Endodermal cell (in vitro differentiated cells): Measurements from ENCODE around the gene GNG3. TPM values are rescaled to one million over a fixed set of nuclear protein-coding genes. Genes with fewer than 3 reads are reported as not detected.

Experiments used
- DNase-seq: peaks from one replicate; pipeline ENCODE4 v3.0.0-alpha.2; 2017
- H3K27ac ChIP-seq: 2 replicates; pipeline ENCODE4 v1.5.1; 2013; ENCODE audit warnings: mild to moderate bottlenecking, low read depth, low read length, moderate library complexity
- H3K27me3 ChIP-seq: 2 replicates; pipeline ENCODE4 v1.6.1; 2013; ENCODE audit warnings: mild to moderate bottlenecking, low read length, moderate library complexity; ENCODE audit not compliant: insufficient read depth, control insufficient read depth, poor library complexity, severe bottlenecking
- H3K36me3 ChIP-seq: 2 replicates; pipeline ENCODE4 v1.7.0; 2013; ENCODE audit warnings: mild to moderate bottlenecking, low read length, moderate library complexity; ENCODE audit not compliant: control insufficient read depth, insufficient read depth
- H3K4me1 ChIP-seq: one replicate; pipeline ENCODE4 v1.7.0; 2013; ENCODE audit warnings: low read length; ENCODE audit not compliant: control insufficient read depth, insufficient read depth
- H3K4me3 ChIP-seq: 2 replicates; pipeline ENCODE4 v1.5.1; 2013; ENCODE audit warnings: mild to moderate bottlenecking, low read length, moderate library complexity
- H3K9ac ChIP-seq: 2 replicates; pipeline ENCODE4 v1.6.1; 2013; ENCODE audit warnings: mild to moderate bottlenecking, low read length, moderate library complexity; ENCODE audit not compliant: poor library complexity, severe bottlenecking; ENCODE audit errors: extremely low read depth
- H3K9me3 ChIP-seq: 2 replicates; pipeline ENCODE4 v1.6.1; 2013; ENCODE audit warnings: mild to moderate bottlenecking, low read length, moderate library complexity; ENCODE audit not compliant: control insufficient read depth
- H3K27ac Mint-ChIP-seq: 2 replicates; pipeline ENCODE4 v1.8.0; 2020; ENCODE audit warnings: mixed read lengths
- H3K27me3 Mint-ChIP-seq: 2 replicates; pipeline ENCODE4 v1.8.0; 2021; ENCODE audit warnings: mild to moderate bottlenecking, mixed read lengths; ENCODE audit not compliant: insufficient read depth
- H3K36me3 Mint-ChIP-seq: 2 replicates; pipeline ENCODE4 v1.8.0; 2020; ENCODE audit warnings: low read depth, mixed read lengths
- H3K4me1 Mint-ChIP-seq: 2 replicates; pipeline ENCODE4 v1.8.0; 2020; ENCODE audit warnings: mixed read lengths
- H3K4me3 Mint-ChIP-seq: 2 replicates; pipeline ENCODE4 v1.8.0; 2020; ENCODE audit warnings: mild to moderate bottlenecking, moderate library complexity, mixed read lengths
- H3K9me3 Mint-ChIP-seq: 2 replicates; pipeline ENCODE4 v1.8.0; 2020; ENCODE audit warnings: mild to moderate bottlenecking, mixed read lengths
- CTCF ChIP-seq: fragments of 200-600 bp; sonication (generic); conservative IDR thresholded peaks from 2 replicates; pipeline ENCODE4 v1.5.0; 2021; ENCODE audit warnings: antibody characterized with exemption, mild to moderate bottlenecking
- WGBS, 2 experiments: methylation state at CpG; one replicate each; pipeline versions ENCODE4 v1.1.5 to v1.1.7; 2013; ENCODE audit warnings: missing lambda C conversion rate in 2 of 2, mixed read lengths in 1 of 2; ENCODE audit not compliant: insufficient coverage in 1 of 2, insufficient read length in 1 of 2; 5-methylcytosine and 5-hydroxymethylcytosine counted together
- total RNA-seq, 2 donors: library from RNA; stranded (reverse); fragmentation: NEBNext Ultra II Directional in 1 of 2; extraction: Animal tissue kit (Norgen Biotek cat#: 25700) in 1 of 2; gene quantifications; 2 replicates in 1 of 2; 3 replicates in 1 of 2; pipeline ENCODE4 v1.2.1, GENCODE V29; 2021

Gene GNG3
- total RNA-seq, 2 donors from 2014 or later = 0.40 to 1.7 TPM

- no peak for TF ChIP-seq CTCF
- DNase-seq = peak; percentile 97
- H3K9ac ChIP-seq = peak overlapping the region; percentile 96
- Mint-ChIP-seq H3K4me1 (peaks cover 40% of the 10 kb centered on the region), H3K9me3 (no peaks in the 10 kb centered on the region), H3K27me3 (no peaks in the 10 kb centered on the region), H3K27ac (peak overlapping the region; percentile 95), H3K36me3 (peaks cover 30% of the 10 kb centered on the region), H3K4me3 (peak overlapping the region; percentile 83)
- H3K9me3 ChIP-seq = no peaks in the 10 kb centered on the region
- 2 to 3% methylated on average over 55 to 73 of the region's 73 CpGs for WGBS, 2 experiments
- peak overlapping the region; percentile 87 for H3K27ac ChIP-seq
- peaks cover 27% of the 10 kb centered on the region for H3K4me1 ChIP-seq
- peaks cover 50% of the 10 kb centered on the region for H3K36me3 ChIP-seq
- peak overlapping the region; percentile 97 for H3K4me3 ChIP-seq
- no peaks in the 10 kb centered on the region for H3K27me3 ChIP-seq
Measured at GRCh38 chr11:62705880-62706849, 1.3 kb upstream of the GNG3 start.

GRCh38 chr11:62706850-62707247, 627 bp upstream of the GNG3 start:
- H3K27ac ChIP-seq = peak overlapping the region; percentile 81
- H3K4me1 Mint-ChIP-seq = peaks cover 40% of the 10 kb centered on the region
- WGBS, 2 experiments = 21 to 44% methylated on average over 3 to 8 of the region's 8 CpGs

GRCh38 chr11:62708392-62708791, 916 bp downstream of the GNG3 start:
- no peaks in the 10 kb centered on the region for H3K27me3 ChIP-seq
- Mint-ChIP-seq H3K4me1 (peaks cover 42% of the 10 kb centered on the region), H3K27ac (peak overlapping the region; percentile 97), H3K36me3 (peaks cover 31% of the 10 kb centered on the region), H3K4me3 (peak overlapping the region; percentile 73), H3K27me3 (no peaks in the 10 kb centered on the region), H3K9me3 (no peaks in the 10 kb centered on the region)
- peaks cover 27% of the 10 kb centered on the region for H3K4me1 ChIP-seq
- H3K9ac ChIP-seq = peak overlapping the region; percentile 84
- TF ChIP-seq CTCF = no peak
- no peak for DNase-seq
- peaks cover 57% of the 10 kb centered on the region for H3K36me3 ChIP-seq
- H3K9me3 ChIP-seq = no peaks in the 10 kb centered on the region
- WGBS, 2 experiments = 81 to 85% methylated on average over 5 of the region's 5 CpGs
- H3K4me3 ChIP-seq = peak overlapping the region; percentile 88
- H3K27ac ChIP-seq = no peak overlapping the region

More at GRCh38 chr11:62706850-62707247, 627 bp upstream of the GNG3 start:
- Histone ChIP-seq H3K36me3 (peaks cover 52% of the 10 kb centered on the region), H3K4me3 (peak overlapping the region; percentile 97), H3K4me1 (peaks cover 27% of the 10 kb centered on the region), H3K9me3 (no peaks in the 10 kb centered on the region), H3K27me3 (no peaks in the 10 kb centered on the region), H3K9ac (peak overlapping the region; percentile 48)
- H3K27ac Mint-ChIP-seq = peak overlapping the region; percentile 94
- H3K4me3 Mint-ChIP-seq = peak overlapping the region; percentile 83
- no peaks in the 10 kb centered on the region for H3K9me3 Mint-ChIP-seq
- no peaks in the 10 kb centered on the region for H3K27me3 Mint-ChIP-seq
- TF ChIP-seq CTCF = no peak
- no peak for DNase-seq
- peaks cover 27% of the 10 kb centered on the region for H3K36me3 Mint-ChIP-seq
